ENCODE results near the gene ABLIM2.

- no peak for TF ChIP-seq JUND (IDR thresholded peaks at IDR 0.05; ENCODE audit: low read length)
- no peak for TF ChIP-seq YY1 (IDR thresholded peaks at IDR 0.05; ENCODE audit: low read depth, low read length)
- no peak for TF ChIP-seq EGR1 (IDR thresholded peaks at IDR 0.05; ENCODE audit: borderline replicate concordance, low read depth, low read length)
- TF ChIP-seq POLR2A (IDR thresholded peaks at IDR 0.05; ENCODE audit: control extremely low read depth in 1 of 2, low read depth in 2 of 2, low read length in 2 of 2) = no peak
- no peak for TF ChIP-seq GABPA (IDR thresholded peaks at IDR 0.05; ENCODE audit: borderline replicate concordance, insufficient read depth, low read length)
- TF ChIP-seq EZH2 (IDR thresholded peaks at IDR 0.05; ENCODE audit: low read depth, low read length, severe bottlenecking) = no peak
- TF ChIP-seq SIN3A (conservative IDR thresholded peaks at IDR 0.05 in 1 of 2, IDR thresholded peaks at IDR 0.05 in 1 of 2; ENCODE audit: low read depth in 1 of 2, low read length in 2 of 2) = no peak
- no peak for TF ChIP-seq CTCF (IDR thresholded peaks at IDR 0.05; ENCODE audit: control extremely low read depth in 1 of 3, insufficient read depth in 1 of 3, low read depth in 1 of 3, low read length in 3 of 3)
- no peak for TF ChIP-seq PHF8 (conservative IDR thresholded peaks at IDR 0.05; ENCODE audit: low read depth, low read length)
- TF ChIP-seq POU5F1 (IDR thresholded peaks at IDR 0.05; ENCODE audit: low read depth, low read length) = no peak
- no peak for TF ChIP-seq RFX5 (IDR thresholded peaks at IDR 0.05; ENCODE audit: borderline replicate concordance, low read depth, low read length)
Measured at GRCh38 chr4:7932287-7932686, 226.3 kb downstream of the ABLIM2 start.

Measured in H1 (cell line).